DOHH2 (cell line): ENCODE data around the gene MXD4.

Experiments used
- H3F3A ChIP-seq: fragments of 200-600 bp; sonication (generic), shearing (Covaris generic); 2 replicates; pipeline ENCODE4 v1.6.0; 2016; ENCODE audit warnings: antibody characterized with exemption, mild to moderate bottlenecking; ENCODE audit not compliant: control insufficient read depth, insufficient read depth
- H3K27ac ChIP-seq: fragments of 200-600 bp; sonication (generic); 2 replicates; pipeline ENCODE4 v1.5.1; 2014; ENCODE audit warnings: low read depth, mild to moderate bottlenecking, low read length, moderate library complexity
- H3K27me3 ChIP-seq: fragments of 200-600 bp; sonication (generic); 2 replicates; pipeline ENCODE4 v1.6.1; 2014; ENCODE audit warnings: mild to moderate bottlenecking, low read length, mixed read lengths; ENCODE audit not compliant: control insufficient read depth
- H3K36me3 ChIP-seq: fragments of 200-600 bp; sonication (generic); 2 replicates; pipeline ENCODE4 v1.6.1; 2014; ENCODE audit warnings: mild to moderate bottlenecking, low read length, moderate library complexity, mixed read lengths; ENCODE audit not compliant: control insufficient read depth
- H3K4me1 ChIP-seq: fragments of 200-600 bp; sonication (generic); 2 replicates; pipeline ENCODE4 v1.6.1; 2014; ENCODE audit warnings: mild to moderate bottlenecking, low read length, mixed read lengths; ENCODE audit not compliant: control insufficient read depth
- H3K4me2 ChIP-seq: fragments of 200-600 bp; sonication (generic); 2 replicates; pipeline ENCODE4 v1.6.0; 2014; ENCODE audit warnings: mild to moderate bottlenecking, low read length, moderate library complexity
- H3K4me3 ChIP-seq: fragments of 200-600 bp; sonication (generic); 2 replicates; pipeline ENCODE4 v1.5.1; 2014; ENCODE audit warnings: mild to moderate bottlenecking, low read length, mixed read lengths
- H3K79me2 ChIP-seq: fragments of 200-600 bp; sonication (generic); 2 replicates; pipeline ENCODE4 v1.6.1; 2014; ENCODE audit warnings: mild to moderate bottlenecking, low read length, mixed read lengths; ENCODE audit not compliant: control insufficient read depth
- H3K9me2 ChIP-seq: fragments of 200-600 bp; sonication (generic); replicated peaks from 2 replicates; pipeline ENCODE4 v1.6.1; 2014; ENCODE audit warnings: mild to moderate bottlenecking, low read length, mixed read lengths; ENCODE audit not compliant: control insufficient read depth
- H3K9me3 ChIP-seq: fragments of 200-600 bp; sonication (generic); 2 replicates; pipeline ENCODE4 v1.6.1; 2014; ENCODE audit warnings: antibody characterized with exemption, low read length, mixed read lengths; ENCODE audit not compliant: control insufficient read depth, insufficient read depth
- H4K20me1 ChIP-seq: fragments of 200-600 bp; sonication (generic); 2 replicates; pipeline ENCODE4 v1.6.0; 2014; ENCODE audit warnings: low read depth, mild to moderate bottlenecking, antibody characterized with exemption, low read length, moderate library complexity; ENCODE audit not compliant: control insufficient read depth, insufficient read depth
- CTCF ChIP-seq: fragments of 200-600 bp; sonication (generic); IDR thresholded peaks from one replicate; pipeline ENCODE4 v1.5.1; 2014; ENCODE audit warnings: antibody characterized with exemption, mild to moderate bottlenecking, low read depth, low read length; ENCODE audit not compliant: poor library complexity, severe bottlenecking
- EZH2phosphoT487 ChIP-seq: fragments of 200-600 bp; sonication (generic); IDR thresholded peaks from 2 replicates; pipeline ENCODE4 v1.6.1; 2017; ENCODE audit warnings: borderline replicate concordance, mild to moderate bottlenecking, antibody characterized with exemption, low read length, moderate library complexity, mixed read lengths

The MXD4 gene

GRCh38 chr4:2253160-2254084, 8.5 kb downstream of the MXD4 start:
- TF ChIP-seq CTCF, result no peak
- no peak for TF ChIP-seq EZH2phosphoT487
- Histone ChIP-seq H3K79me2 (no peaks in the 10 kb centered on the region), H3K36me3 (no peaks in the 10 kb centered on the region), H3K27ac (no peak overlapping the region), H3K4me2 (no peak overlapping the region), H3K4me3 (no peak overlapping the region), H3K27me3 (no peaks in the 10 kb centered on the region), H3F3A (no peaks in the 10 kb centered on the region), H3K9me2 (no peaks in the 10 kb centered on the region), H3K9me3 (no peaks in the 10 kb centered on the region), H4K20me1 (no peaks in the 10 kb centered on the region), H3K4me1 (no peaks in the 10 kb centered on the region)

- Histone ChIP-seq H4K20me1 (no peaks in the 10 kb centered on the region), H3K36me3 (no peaks in the 10 kb centered on the region), H3K27ac (no peak overlapping the region), H3K79me2 (no peaks in the 10 kb centered on the region), H3K4me3 (no peak overlapping the region), H3K9me2 (no peaks in the 10 kb centered on the region), H3K4me2 (no peak overlapping the region), H3F3A (no peaks in the 10 kb centered on the region), H3K27me3 (no peaks in the 10 kb centered on the region), H3K4me1 (no peaks in the 10 kb centered on the region), H3K9me3 (no peaks in the 10 kb centered on the region)
- no peak for TF ChIP-seq EZH2phosphoT487
- TF ChIP-seq CTCF, result no peak
Observed at GRCh38 chr4:2252530-2253091, 9.3 kb downstream of the MXD4 start.

- Histone ChIP-seq H3K27me3 (no peaks in the 10 kb centered on the region), H3K79me2 (no peaks in the 10 kb centered on the region), H3K4me1 (no peaks in the 10 kb centered on the region), H3K9me3 (no peaks in the 10 kb centered on the region), H3K36me3 (no peaks in the 10 kb centered on the region), H3K9me2 (no peaks in the 10 kb centered on the region), H3K4me3 (no peak overlapping the region), H3K27ac (no peak overlapping the region), H4K20me1 (no peaks in the 10 kb centered on the region), H3F3A (no peaks in the 10 kb centered on the region), H3K4me2 (no peak overlapping the region)
- TF ChIP-seq EZH2phosphoT487 (no peak), CTCF (no peak)
Observed at GRCh38 chr4:2251795-2252529, 9.9 kb downstream of the MXD4 start.
